ENCODE measurements around the gene OR10A5.
"Not testable (repeated sequence)": the region's sequence is repeated elsewhere in the genome, so short reads cannot be mapped to it uniquely, and the experiment has no call there.

The OR10A5 gene

GRCh38 chr11:6876325-6876724, 30.8 kb downstream of the OR10A5 start, which contains the start of gene OR10A4:
OR10A4 (plus strand) TSS chr11:6876625; CDS start chr11:6876648, 23 bp downstream.
- no peak for DNase-seq (ENCODE audit: low spot score)

GRCh38 chr11:6876914-6877313, 31.4 kb downstream of the OR10A5 start:
- DNase-seq (ENCODE audit: low spot score), result no peak

GRCh38 chr11:6882751-6883150, 37.3 kb downstream of the OR10A5 start:
- no peak for DNase-seq (ENCODE audit: low spot score)

- DNase-seq (ENCODE audit: low spot score), result not testable (repeated sequence)
Observed at GRCh38 chr11:6887711-6888110, 42.2 kb downstream of the OR10A5 start.

- DNase-seq (ENCODE audit: low spot score), result no peak
Observed at GRCh38 chr11:6888830-6889229, 43.3 kb downstream of the OR10A5 start.

- no peak for DNase-seq (ENCODE audit: low spot score)
Observed at GRCh38 chr11:6889835-6890234, 44.4 kb downstream of the OR10A5 start.

GRCh38 chr11:6892400-6892799, 46.9 kb downstream of the OR10A5 start, which contains the start of gene OR2D2:
OR2D2 (minus strand) TSS chr11:6892500; CDS start chr11:6892500, 0 bp downstream.
- no peak for DNase-seq (ENCODE audit: low spot score)

- DNase-seq (ENCODE audit: low spot score), result no peak
Observed at GRCh38 chr11:6894097-6894496, 48.6 kb downstream of the OR10A5 start.

GRCh38 chr11:6895010-6895409, 49.5 kb downstream of the OR10A5 start:
- no peak for DNase-seq (ENCODE audit: low spot score)
